ENCODE measurements around the gene NCOA7.

GRCh38 chr6:125843593-125843992 lies 52.8 kb downstream of the NCOA7 start:
- TF ChIP-seq, protein P1, sequence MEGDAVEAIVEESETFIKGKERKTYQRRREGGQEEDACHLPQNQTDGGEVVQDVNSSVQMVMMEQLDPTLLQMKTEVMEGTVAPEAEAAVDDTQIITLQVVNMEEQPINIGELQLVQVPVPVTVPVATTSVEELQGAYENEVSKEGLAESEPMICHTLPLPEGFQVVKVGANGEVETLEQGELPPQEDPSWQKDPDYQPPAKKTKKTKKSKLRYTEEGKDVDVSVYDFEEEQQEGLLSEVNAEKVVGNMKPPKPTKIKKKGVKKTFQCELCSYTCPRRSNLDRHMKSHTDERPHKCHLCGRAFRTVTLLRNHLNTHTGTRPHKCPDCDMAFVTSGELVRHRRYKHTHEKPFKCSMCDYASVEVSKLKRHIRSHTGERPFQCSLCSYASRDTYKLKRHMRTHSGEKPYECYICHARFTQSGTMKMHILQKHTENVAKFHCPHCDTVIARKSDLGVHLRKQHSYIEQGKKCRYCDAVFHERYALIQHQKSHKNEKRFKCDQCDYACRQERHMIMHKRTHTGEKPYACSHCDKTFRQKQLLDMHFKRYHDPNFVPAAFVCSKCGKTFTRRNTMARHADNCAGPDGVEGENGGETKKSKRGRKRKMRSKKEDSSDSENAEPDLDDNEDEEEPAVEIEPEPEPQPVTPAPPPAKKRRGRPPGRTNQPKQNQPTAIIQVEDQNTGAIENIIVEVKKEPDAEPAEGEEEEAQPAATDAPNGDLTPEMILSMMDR (IDR thresholded peaks at IDR 0.05): no peak
- no peak for TF ChIP-seq POLR2A (IDR thresholded peaks at IDR 0.05)
- TF ChIP-seq EP300 (IDR thresholded peaks at IDR 0.05): no peak
